Activated CD8-positive, alpha-beta T cell treated with anti-CD3 and anti-CD28 coated beads, Interleukin-2, amount 10 ng/mL, durations not matched to agents 7 days and 5 days (primary cell): ENCODE data around the gene PRR23E. TPM values are rescaled to one million over a fixed set of nuclear protein-coding genes. Genes with fewer than 3 reads are reported as not detected.

ENCODE experiments used
- ATAC-seq: fragments of 150-1000 bp; cut with Tn5 transposase; one replicate; pipeline ENCODE4 v1.10.0; 2021; ENCODE audit warnings: moderate library complexity
- CTCF ChIA-PET: fragments of 350-600 bp; sonication (Branson Sonifier 250); formaldehyde crosslinking; loops from one replicate; lab custom pipeline; 2021; ENCODE audit warnings: antibody characterized with exemption; lab: Charles Lee
- POLR2A ChIA-PET: fragments of 350-600 bp; sonication (Branson Sonifier 250); formaldehyde crosslinking; loops from one replicate; lab custom pipeline; 2021; ENCODE audit warnings: antibody characterized with exemption; lab: Charles Lee
- DNase-seq: peaks from one replicate; pipeline ENCODE4 v3.0.0-alpha.2; 2020
- H3K27ac Mint-ChIP-seq: one replicate; pipeline ENCODE4 v1.8.0; 2021; ENCODE audit warnings: mild to moderate bottlenecking, mixed read lengths
- H3K27me3 Mint-ChIP-seq: one replicate; pipeline ENCODE4 v1.8.0; 2021; ENCODE audit warnings: low read depth, mixed read lengths
- H3K36me3 Mint-ChIP-seq: one replicate; pipeline ENCODE4 v1.8.0; 2021; ENCODE audit warnings: low read depth, mixed read lengths
- H3K4me1 Mint-ChIP-seq: one replicate; pipeline ENCODE4 v1.8.0; 2021; ENCODE audit warnings: low read depth, mixed read lengths
- H3K4me3 Mint-ChIP-seq: one replicate; pipeline ENCODE4 v1.8.0; 2021; ENCODE audit warnings: mild to moderate bottlenecking, mixed read lengths
- H3K9me3 Mint-ChIP-seq: one replicate; pipeline ENCODE4 v1.8.0; 2022; ENCODE audit warnings: mixed read lengths; ENCODE audit not compliant: insufficient read depth
- total RNA-seq, 2 experiments: library from RNA; stranded (reverse); gene quantifications; one replicate each; pipeline ENCODE4 v1.2.3, GENCODE V29; 2021

Gene PRR23E, protein sequence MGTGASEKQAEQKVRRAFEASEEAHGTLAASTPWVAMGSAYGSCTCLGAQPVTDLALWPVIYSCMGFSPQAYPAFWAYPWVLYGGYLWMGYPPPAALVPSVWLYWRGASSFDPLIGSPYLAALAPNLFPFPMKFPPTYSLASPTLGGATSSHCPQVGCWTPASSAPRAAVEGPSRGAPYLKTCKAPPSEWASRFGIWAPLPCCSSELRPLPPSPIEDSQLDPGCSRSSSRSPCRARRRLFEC
- not detected for total RNA-seq

DNA sequence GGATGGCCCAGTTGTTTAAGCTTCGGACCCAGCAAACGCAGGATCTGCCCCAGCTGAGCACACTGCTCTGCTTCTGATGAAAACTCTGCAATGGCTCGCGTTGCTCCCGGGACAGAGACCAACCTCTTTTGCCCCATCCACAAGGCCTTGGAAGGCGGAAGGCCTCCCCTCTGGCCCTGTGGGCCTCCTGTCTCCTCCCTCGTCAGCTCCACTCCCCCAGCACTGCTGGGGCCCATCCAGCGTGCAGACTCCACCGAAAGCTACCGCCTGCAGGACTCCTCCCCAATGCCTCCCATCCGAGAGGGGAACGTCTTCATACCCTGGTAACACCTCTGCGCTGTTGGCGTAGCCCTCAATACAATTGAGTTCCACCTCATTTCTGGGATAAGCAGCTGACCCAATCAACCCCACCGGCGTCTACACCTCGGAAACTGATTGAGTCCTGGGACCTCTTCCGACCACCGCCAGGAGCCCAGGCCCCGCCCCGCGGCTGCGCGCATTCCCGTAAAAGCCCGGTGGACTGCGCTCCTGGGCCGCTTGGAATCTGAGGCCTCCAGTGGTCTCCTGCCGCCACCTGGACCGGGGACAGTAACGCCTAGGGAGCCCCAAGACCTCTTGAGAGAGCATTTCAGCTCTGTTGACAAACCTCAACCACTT, at the start of gene PRR23E:
Gene PRR23E, plus strand, starts transcription at position 556 of the 657 bp plus-strand sequence. CDS start 3,555 bp downstream, outside the sequence.
- ChIA-PET POLR2A (no interaction called here), CTCF (no interaction called here)
- DNase-seq, result no peak
- no peaks in the 10 kb centered on the region for H3K4me1 Mint-ChIP-seq
- H3K27me3 Mint-ChIP-seq, result peaks cover 3% of the 10 kb centered on the region
- peaks cover 4% of the 10 kb centered on the region for H3K9me3 Mint-ChIP-seq
- H3K36me3 Mint-ChIP-seq, result no peaks in the 10 kb centered on the region
- no peak within 1 kb of the TSS for H3K27ac Mint-ChIP-seq
- H3K4me3 Mint-ChIP-seq, result no peak within 1 kb of the TSS
- no peak for ATAC-seq

DNA sequence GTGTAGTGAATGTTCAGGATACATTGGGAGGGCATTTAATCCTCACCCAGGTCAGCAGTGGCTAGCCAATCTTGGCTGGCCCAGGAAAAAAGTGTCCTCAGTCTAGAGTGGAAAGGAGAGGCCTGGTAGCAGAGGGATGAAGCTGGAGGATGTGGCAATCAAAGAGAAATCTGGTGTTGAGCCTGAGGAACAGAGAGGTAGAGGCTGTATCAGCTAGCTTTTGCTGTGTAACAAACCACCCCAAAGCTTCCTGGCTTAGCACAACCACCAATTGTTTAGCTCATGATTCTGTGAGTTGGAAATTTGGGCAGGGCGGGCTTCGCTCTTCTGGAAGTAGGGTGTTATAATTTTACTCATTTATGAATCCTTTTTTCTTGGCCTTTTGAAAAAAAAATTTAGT, 49.8 kb upstream of the PRR23E start:
- H3K27me3 Mint-ChIP-seq, result no peaks in the 10 kb centered on the region
- no peak overlapping the region for H3K4me3 Mint-ChIP-seq
- no peak overlapping the region for H3K27ac Mint-ChIP-seq
- DNase-seq, result no peak
- CTCF ChIA-PET, result no interaction called here
- no peaks in the 10 kb centered on the region for H3K9me3 Mint-ChIP-seq
- no peaks in the 10 kb centered on the region for H3K4me1 Mint-ChIP-seq
- POLR2A ChIA-PET, result no interaction called here
- H3K36me3 Mint-ChIP-seq, result no peaks in the 10 kb centered on the region
- ATAC-seq, result no peak

DNA sequence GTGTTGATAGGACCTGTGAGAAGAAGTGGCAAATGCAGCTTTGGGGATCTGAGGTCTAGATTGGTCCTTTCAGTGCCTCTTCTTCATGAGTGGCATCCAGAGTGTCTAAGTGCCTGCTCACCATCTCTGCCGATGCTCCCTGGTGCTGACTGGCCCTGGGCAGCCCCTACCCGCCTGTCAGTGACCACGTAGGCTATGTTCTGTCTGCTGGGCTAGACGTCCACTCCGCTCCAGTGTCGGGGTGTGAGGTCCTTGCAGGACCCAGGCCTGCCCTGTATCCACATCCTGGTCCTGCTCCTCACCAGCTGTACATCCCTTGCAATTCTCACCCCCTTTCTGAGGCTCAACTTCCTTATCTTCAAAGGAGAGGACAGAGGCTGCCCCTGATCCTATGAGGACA, 48.3 kb upstream of the PRR23E start:
- no peaks in the 10 kb centered on the region for H3K9me3 Mint-ChIP-seq

DNA sequence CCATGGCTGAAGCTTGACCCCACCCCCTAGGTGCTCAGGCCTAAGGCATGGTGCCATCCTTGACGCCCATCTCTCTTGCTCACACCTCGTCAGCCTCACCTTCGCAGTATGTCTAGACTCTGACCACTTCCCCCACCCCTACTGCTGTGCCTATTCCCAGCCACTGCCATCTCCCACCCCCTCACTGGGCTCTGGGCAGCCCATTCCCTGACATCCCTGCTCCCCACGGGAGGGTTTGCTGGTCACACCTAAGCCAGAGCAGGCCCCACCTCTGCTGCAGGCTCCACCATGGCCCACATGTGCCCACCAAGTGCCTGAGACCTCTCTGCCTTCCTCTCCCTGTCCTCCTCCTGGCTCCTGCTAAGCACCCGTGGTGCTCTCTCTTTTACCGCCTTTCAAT, 47.7 kb upstream of the PRR23E start:
- ChIA-PET POLR2A (no interaction called here), CTCF (no interaction called here)
- DNase-seq, result no peak
- Mint-ChIP-seq H3K27ac (no peak overlapping the region), H3K27me3 (no peaks in the 10 kb centered on the region), H3K9me3 (no peaks in the 10 kb centered on the region), H3K4me1 (no peaks in the 10 kb centered on the region), H3K36me3 (no peaks in the 10 kb centered on the region), H3K4me3 (no peak overlapping the region)
- ATAC-seq, result no peak

More for the DNA sequence above, 48.3 kb upstream of the PRR23E start:
- no peak overlapping the region for H3K27ac Mint-ChIP-seq
- ChIA-PET POLR2A (no interaction called here), CTCF (no interaction called here)
- no peak overlapping the region for H3K4me3 Mint-ChIP-seq
- H3K27me3 Mint-ChIP-seq, result no peaks in the 10 kb centered on the region
- H3K36me3 Mint-ChIP-seq, result no peaks in the 10 kb centered on the region
- H3K4me1 Mint-ChIP-seq, result no peaks in the 10 kb centered on the region
- no peak for DNase-seq
- ATAC-seq, result no peak

DNA sequence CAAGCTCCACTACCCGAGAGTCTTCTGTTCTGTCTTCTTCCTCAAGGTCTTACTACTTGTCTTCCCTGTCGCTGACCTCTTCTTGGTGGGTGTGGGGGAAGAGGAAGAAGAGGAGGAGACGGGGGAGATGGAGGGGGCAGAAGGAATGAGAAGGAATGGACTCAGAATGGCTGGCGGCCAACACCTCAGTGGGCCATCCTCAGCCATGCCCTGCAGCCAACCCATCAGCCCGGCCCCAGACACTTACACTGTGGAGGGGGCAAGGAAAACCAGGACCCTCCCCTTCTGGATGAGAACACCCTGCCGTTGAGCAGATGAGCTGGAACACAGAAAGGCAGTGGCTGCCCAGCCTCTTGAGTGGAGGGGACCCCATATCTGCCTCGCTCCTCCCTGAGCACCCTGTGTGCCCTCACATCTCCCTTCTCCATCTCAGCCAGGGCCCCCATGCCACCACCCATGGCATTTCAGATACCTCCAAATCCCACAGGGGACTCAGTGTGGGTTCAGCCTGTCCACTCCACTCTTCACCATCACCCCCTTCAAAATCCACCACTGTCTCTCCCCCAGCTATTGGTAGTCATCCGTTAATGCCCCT, 45.5 kb upstream of the PRR23E start:
- ChIA-PET CTCF (no interaction called here), POLR2A (no interaction called here)
- DNase-seq, result no peak
- H3K4me3 Mint-ChIP-seq, result no peak overlapping the region
- H3K9me3 Mint-ChIP-seq, result no peaks in the 10 kb centered on the region
- H3K27me3 Mint-ChIP-seq, result no peaks in the 10 kb centered on the region
- H3K36me3 Mint-ChIP-seq, result no peaks in the 10 kb centered on the region
- no peaks in the 10 kb centered on the region for H3K4me1 Mint-ChIP-seq
- H3K27ac Mint-ChIP-seq, result no peak overlapping the region
- ATAC-seq, result no peak

DNA sequence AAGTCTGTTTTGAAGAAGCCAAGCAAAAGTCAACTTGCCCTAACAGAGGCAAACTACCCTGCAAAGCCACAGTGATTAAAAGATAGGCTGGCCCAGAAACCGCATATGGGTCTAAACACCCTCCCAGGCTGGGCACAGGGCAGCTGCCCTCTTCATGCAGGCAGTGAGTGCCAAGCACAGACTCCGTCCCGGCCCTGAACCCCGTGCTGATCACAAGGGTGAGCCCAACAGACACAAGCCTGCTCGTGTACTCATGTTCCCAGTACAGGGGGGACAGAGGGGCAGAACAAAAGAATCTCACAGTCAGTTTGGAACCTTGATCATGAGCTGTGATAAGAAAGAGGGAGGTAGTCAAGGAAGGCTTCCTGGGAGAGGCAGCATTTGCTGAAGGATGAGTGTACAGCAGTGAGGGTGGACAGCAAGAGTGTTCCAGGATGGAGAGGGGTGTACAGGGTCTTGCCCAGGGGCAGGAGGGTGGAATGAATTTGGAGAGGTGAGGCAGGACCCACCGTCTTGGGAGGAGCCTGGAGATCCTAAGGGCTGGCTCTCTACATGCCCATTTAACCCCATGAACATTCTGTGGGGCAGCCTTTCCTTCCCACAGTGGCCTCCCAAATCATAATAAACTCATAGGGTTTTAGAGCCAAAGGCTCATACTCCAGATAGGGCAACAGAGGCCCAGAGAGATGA, 43.2 kb upstream of the PRR23E start:
- ChIA-PET POLR2A (no interaction called here), CTCF (no interaction called here)
- H3K27ac Mint-ChIP-seq, result no peak overlapping the region
- DNase-seq, result no peak
- H3K9me3 Mint-ChIP-seq, result no peaks in the 10 kb centered on the region
- no peak for ATAC-seq
- no peaks in the 10 kb centered on the region for H3K4me1 Mint-ChIP-seq
- no peaks in the 10 kb centered on the region for H3K27me3 Mint-ChIP-seq
- H3K4me3 Mint-ChIP-seq, result no peak overlapping the region
- H3K36me3 Mint-ChIP-seq, result no peaks in the 10 kb centered on the region

DNA sequence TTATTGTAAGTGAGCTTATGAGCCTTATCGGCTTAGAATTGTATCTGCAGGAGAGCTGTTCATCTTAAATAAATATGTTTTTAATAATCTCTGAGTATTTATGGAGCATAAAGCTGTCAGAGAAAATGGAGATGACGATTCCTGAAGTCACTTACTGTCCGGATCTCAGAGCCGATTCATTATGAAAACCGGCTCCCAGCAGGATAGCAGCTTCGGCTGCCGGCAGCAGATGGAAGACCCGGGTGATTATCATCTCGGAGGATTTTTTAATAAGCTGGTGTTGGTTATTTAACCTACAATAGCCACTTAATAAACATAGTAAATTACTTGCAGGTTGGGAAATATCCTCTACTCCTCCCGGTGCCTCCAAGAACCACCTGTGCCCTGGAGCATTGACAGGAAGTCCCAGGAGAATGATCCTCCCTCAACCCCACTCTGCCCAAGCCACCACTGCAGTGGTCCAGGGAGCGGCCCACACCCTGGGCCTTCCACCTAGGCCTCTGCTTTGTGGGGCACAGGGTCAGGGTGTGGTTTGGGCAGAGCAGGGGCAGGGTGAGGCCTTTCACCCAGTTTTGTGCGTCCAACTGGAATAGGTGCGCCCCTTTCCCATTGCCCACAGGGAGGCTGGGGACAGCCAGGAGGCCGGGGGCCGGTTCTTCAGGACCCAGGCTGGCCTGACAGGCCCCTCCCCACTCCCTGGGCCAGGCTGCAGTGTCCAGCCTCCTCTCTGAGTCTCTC, 42.2 kb upstream of the PRR23E start:
- no peaks in the 10 kb centered on the region for H3K27me3 Mint-ChIP-seq

DNA sequence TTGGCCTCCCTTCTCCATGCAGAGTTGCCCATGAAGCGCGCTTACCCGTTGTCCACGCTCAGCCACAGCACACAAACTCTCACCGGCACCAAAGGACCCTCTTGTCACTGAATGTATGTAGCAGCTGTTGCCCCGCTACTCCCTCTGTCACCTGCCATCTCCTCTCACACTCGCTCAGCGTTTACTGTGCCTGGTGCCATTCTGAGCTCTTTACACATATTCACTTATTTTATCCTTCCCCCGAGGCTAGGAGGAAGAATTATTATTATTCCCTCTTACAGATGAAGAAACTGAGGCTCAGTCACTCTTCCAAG, 41.7 kb upstream of the PRR23E start:
- Mint-ChIP-seq H3K27ac (no peak overlapping the region), H3K9me3 (no peaks in the 10 kb centered on the region)

More for the DNA sequence above, 42.2 kb upstream of the PRR23E start:
- Mint-ChIP-seq H3K9me3 (no peaks in the 10 kb centered on the region), H3K4me3 (no peak overlapping the region), H3K4me1 (no peaks in the 10 kb centered on the region), H3K27ac (no peak overlapping the region), H3K36me3 (no peaks in the 10 kb centered on the region)
- ChIA-PET POLR2A (no interaction called here), CTCF (no interaction called here)
- DNase-seq (no peak), ATAC-seq (no peak)

DNA sequence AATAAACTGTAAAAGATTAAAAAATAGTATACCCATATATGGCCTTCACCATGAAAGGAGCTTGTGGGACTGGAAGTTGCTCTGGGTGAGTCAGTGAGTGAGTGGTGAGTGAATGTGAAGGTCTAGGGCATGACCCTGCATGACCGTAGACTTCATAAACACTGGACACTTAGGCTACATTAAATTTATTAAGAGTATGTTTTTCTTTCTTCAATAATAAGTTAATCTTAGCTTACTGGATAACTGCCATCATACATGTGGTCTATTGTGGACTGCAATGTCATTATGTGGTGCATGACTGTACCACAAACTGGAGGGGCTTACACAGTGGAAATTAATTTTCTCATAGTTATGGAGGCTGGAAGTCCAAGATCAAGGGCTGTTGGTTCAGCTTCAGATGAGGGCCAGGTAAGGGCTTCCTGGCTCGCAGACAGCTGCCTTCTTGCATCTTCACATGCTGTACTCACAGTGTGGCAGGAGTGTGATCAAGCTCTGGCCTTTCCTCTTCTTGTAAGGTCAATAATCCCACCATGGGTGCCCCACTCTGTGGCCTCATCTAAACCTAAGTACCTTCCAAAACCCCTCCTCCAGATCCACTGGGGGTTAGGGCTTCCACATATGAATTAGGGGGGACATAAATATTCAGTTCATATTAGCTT, 40.8 kb upstream of the PRR23E start:
- Mint-ChIP-seq H3K27ac (no peak overlapping the region), H3K9me3 (no peaks in the 10 kb centered on the region), H3K4me1 (no peaks in the 10 kb centered on the region), H3K27me3 (no peaks in the 10 kb centered on the region), H3K4me3 (no peak overlapping the region), H3K36me3 (no peaks in the 10 kb centered on the region)
- DNase-seq (no peak), ATAC-seq (no peak)
- POLR2A ChIA-PET, result no interaction called here
- CTCF ChIA-PET, result interaction anchor here (0.8 kb wide), 1 partner anchor 472 kb away, joined by 3 read pairs; no protein-coding TSS in a partner anchor

More for the DNA sequence above, 41.7 kb upstream of the PRR23E start:
- H3K4me3 Mint-ChIP-seq, result no peak overlapping the region
- no peak for DNase-seq
- no peaks in the 10 kb centered on the region for H3K4me1 Mint-ChIP-seq
- CTCF ChIA-PET, result no interaction called here
- no peak for ATAC-seq
- H3K36me3 Mint-ChIP-seq, result no peaks in the 10 kb centered on the region
- POLR2A ChIA-PET, result no interaction called here
- H3K27me3 Mint-ChIP-seq, result no peaks in the 10 kb centered on the region

DNA sequence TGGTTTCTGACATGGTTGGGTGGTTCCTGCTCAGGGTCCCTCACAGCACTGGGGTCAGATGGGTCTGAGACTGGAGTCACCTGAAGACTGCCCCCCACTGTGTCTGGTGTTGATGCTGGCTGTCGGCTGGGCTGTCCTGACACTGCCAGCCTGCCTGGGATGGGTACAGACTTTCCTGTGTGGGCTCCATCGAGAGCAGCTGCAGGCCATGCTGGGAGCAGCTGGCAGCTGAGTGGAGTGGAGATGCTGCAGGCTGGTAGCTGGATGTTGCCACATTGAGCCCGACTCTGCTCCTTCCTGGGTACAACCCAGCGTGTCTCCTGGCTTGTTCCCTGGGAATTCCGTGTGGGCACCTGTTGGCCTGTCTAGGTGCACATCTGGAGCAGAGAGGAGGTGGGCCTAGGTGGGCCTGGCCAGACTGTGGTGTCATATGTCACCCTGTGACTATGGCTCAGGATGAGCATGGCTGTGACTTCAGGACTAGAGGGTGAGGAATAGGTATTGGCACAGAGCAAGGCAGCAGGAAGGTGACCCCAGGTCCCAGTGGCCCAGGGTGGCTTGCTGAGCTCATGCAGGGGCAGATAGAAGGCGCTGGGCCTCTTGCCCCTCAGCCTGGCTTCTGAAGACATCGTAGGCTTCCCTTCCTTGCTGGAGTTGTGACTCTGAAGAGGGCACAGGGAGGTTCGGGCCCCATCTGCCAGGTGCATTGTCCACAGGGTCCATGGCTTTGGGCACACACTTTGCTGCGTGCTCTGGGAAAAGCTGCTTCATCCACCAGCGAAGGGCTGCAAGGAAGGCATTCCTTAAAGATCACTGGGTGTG, 40.0 kb upstream of the PRR23E start:
- DNase-seq (no peak), ATAC-seq (no peak)
- ChIA-PET POLR2A (no interaction called here), CTCF (interaction anchor here (0.8 kb wide), 1 partner anchor 473 kb away, joined by 3 read pairs; no protein-coding TSS in a partner anchor)
- no peaks in the 10 kb centered on the region for H3K4me1 Mint-ChIP-seq
- H3K9me3 Mint-ChIP-seq, result no peaks in the 10 kb centered on the region
- no peaks in the 10 kb centered on the region for H3K36me3 Mint-ChIP-seq
- no peaks in the 10 kb centered on the region for H3K27me3 Mint-ChIP-seq
- H3K4me3 Mint-ChIP-seq, result no peak overlapping the region
- H3K27ac Mint-ChIP-seq, result no peak overlapping the region

DNA sequence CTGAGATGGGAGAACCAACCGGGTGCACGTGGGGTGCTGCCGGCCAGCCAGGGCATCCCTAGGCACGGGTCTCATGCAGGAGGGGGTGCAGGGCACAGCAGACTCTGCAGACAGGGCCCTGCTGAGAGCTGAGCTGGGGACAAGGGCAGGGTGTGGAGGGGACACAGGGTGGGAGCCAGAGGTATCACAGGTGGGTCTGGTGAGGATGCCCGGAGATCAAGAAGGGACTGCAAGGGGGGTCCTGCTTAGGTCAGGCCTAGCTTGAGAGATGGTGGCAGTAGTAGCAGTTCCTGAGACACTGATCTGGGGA, 39.5 kb upstream of the PRR23E start:
- H3K4me3 Mint-ChIP-seq, result no peak overlapping the region

More for the DNA sequence above, 39.5 kb upstream of the PRR23E start:
- H3K27ac Mint-ChIP-seq, result no peak overlapping the region
- H3K9me3 Mint-ChIP-seq, result no peaks in the 10 kb centered on the region
- ChIA-PET POLR2A (no interaction called here), CTCF (no interaction called here)
- DNase-seq, result no peak
- H3K36me3 Mint-ChIP-seq, result no peaks in the 10 kb centered on the region
- no peak for ATAC-seq
- no peaks in the 10 kb centered on the region for H3K27me3 Mint-ChIP-seq
- H3K4me1 Mint-ChIP-seq, result no peaks in the 10 kb centered on the region
